Measurements from ENCODE around the gene SALL3.

The SALL3 gene

DNA sequence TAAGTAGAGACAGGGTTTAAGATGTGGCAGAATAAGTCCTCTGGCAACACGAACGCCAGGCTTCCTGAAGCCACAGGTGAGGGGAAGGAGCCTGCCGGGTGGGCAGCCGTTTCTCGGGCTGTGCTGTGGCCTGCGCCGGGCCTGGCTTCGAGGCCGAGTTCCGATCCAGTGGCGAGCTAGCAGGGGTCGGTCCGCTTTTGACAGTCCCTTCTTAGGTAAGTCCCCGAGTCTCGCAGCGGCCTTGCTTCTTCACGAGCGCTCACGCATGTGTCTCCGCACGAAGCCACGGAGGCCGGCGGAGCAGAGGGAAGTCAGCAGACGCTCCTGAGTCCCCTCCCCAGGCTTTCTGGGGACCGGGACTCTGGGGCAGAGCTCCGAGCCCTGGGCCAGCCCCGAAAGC, 26.0 kb downstream of the SALL3 start:
- no peak for TF ChIP-seq TSHZ1 (tag by site-specific recombination; IDR thresholded peaks at IDR 0.05; ENCODE audit: borderline replicate concordance)
- no peak for TF ChIP-seq HOXD13 (CRISPR knock-in tag; IDR thresholded peaks at IDR 0.05; ENCODE audit: borderline replicate concordance)
- TF ChIP-seq, protein P1, sequence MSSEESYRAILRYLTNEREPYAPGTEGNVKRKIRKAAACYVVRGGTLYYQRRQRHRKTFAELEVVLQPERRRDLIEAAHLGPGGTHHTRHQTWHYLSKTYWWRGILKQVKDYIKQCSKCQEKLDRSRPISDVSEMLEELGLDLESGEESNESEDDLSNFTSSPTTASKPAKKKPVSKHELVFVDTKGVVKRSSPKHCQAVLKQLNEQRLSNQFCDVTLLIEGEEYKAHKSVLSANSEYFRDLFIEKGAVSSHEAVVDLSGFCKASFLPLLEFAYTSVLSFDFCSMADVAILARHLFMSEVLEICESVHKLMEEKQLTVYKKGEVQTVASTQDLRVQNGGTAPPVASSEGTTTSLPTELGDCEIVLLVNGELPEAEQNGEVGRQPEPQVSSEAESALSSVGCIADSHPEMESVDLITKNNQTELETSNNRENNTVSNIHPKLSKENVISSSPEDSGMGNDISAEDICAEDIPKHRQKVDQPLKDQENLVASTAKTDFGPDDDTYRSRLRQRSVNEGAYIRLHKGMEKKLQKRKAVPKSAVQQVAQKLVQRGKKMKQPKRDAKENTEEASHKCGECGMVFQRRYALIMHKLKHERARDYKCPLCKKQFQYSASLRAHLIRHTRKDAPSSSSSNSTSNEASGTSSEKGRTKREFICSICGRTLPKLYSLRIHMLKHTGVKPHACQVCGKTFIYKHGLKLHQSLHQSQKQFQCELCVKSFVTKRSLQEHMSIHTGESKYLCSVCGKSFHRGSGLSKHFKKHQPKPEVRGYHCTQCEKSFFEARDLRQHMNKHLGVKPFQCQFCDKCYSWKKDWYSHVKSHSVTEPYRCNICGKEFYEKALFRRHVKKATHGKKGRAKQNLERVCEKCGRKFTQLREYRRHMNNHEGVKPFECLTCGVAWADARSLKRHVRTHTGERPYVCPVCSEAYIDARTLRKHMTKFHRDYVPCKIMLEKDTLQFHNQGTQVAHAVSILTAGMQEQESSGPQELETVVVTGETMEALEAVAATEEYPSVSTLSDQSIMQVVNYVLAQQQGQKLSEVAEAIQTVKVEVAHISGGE (tag by site-specific recombination; conservative IDR thresholded peaks at IDR 0.05; ENCODE audit: low read depth), result no peak
- no peak for TF ChIP-seq ZNF544 (tag by site-specific recombination; IDR thresholded peaks at IDR 0.05)
- TF ChIP-seq, protein P2, sequence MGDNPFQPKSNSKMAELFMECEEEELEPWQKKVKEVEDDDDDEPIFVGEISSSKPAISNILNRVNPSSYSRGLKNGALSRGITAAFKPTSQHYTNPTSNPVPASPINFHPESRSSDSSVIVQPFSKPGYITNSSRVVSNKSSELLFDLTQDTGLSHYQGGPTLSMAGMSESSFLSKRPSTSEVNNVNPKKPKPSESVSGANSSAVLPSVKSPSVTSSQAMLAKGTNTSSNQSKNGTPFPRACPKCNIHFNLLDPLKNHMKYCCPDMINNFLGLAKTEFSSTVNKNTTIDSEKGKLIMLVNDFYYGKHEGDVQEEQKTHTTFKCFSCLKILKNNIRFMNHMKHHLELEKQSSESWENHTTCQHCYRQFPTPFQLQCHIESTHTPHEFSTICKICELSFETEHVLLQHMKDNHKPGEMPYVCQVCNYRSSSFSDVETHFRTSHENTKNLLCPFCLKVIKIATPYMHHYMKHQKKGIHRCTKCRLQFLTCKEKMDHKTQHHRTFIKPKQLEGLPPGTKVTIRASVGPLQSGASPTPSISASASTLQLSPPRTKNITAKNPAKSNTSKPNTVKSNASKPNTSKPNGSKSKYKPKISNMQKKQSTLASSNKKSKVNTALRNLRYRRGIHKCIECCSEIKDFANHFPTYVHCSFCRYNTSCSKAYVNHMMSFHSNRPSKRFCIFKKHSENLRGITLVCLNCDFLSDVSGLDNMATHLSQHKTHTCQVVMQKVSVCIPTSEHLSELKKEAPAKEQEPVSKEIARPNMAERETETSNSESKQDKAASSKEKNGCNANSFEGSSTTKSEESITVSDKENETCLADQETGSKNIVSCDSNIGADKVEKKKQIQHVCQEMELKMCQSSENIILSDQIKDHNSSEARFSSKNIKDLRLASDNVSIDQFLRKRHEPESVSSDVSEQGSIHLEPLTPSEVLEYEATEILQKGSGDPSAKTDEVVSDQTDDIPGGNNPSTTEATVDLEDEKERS (tag by site-specific recombination; IDR thresholded peaks at IDR 0.05), result no peak
- no peak for TF ChIP-seq ZNF248 (tag by site-specific recombination; IDR thresholded peaks at IDR 0.05)
- no peak for TF ChIP-seq ZNF654 (tag by site-specific recombination; IDR thresholded peaks at IDR 0.05; ENCODE audit: low read depth)
- no peak for TF ChIP-seq ZNF324 (tag by site-specific recombination; IDR thresholded peaks at IDR 0.05)
- no peak for TF ChIP-seq ZNF580 (tag by site-specific recombination; IDR thresholded peaks at IDR 0.05)
- H3K27ac ChIP-seq (ENCODE audit: extremely low read depth, low read depth, low read length), result no peak overlapping the region
- no peaks in the 10 kb centered on the region for H3K36me3 ChIP-seq (ENCODE audit: control insufficient read depth in 2 of 2, insufficient read depth in 1 of 2, low read length in 2 of 2)
- no peaks in the 10 kb centered on the region for H3K9me3 ChIP-seq (ENCODE audit: control insufficient read depth, insufficient read depth, low read depth, low read length)
- POLR2A ChIA-PET, result no interaction called here
- H3K4me1 ChIP-seq (ENCODE audit: control insufficient read depth, insufficient read depth, low read length), result no peaks in the 10 kb centered on the region
- CTCF ChIA-PET, result no interaction called here
- no peak overlapping the region for H3K4me3 ChIP-seq (ENCODE audit: low read depth, low read length)

DNA sequence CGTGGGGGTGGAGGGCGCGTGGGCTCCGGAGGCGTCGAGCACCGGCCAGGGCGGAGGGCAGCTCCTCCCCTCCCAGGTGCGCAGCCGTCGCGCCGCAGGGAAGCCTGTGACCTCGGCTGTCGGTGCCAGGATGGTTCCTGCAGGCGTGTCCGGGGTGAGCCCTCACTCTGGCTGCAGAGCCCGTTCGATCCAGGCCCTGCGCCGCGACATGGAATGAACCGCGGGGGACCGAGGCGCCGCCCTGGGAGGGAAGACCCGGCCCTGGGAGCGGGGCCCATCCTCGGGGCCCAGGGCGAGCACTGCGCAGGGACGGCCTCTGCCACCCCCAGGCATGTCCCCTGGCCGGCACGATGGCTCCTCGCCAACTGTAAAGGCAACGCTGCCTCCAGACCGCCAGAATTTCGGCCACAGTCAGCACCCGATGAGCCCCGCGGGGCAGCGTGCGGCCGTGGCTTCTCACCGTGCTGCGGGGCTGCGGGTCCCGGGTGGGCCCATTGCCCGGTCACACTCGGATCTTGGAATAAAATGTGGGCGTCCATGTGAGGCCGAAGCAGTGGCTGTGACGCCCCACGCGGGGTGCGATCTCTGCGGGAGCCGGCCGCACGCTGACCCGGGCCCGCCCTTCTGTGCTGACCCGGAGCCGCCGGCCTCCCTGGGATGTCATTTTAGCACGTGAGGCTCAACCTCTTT, 26.6 kb downstream of the SALL3 start:
- no peaks in the 10 kb centered on the region for H3K36me3 ChIP-seq (ENCODE audit: control insufficient read depth in 2 of 2, insufficient read depth in 1 of 2, low read length in 2 of 2)
- ChIA-PET CTCF (no interaction called here), POLR2A (no interaction called here)
- no peaks in the 10 kb centered on the region for H3K9me3 ChIP-seq (ENCODE audit: control insufficient read depth, insufficient read depth, low read depth, low read length)
- no peak overlapping the region for H3K27ac ChIP-seq (ENCODE audit: extremely low read depth, low read depth, low read length)
- H3K4me1 ChIP-seq (ENCODE audit: control insufficient read depth, insufficient read depth, low read length), result no peaks in the 10 kb centered on the region
- H3K4me3 ChIP-seq (ENCODE audit: low read depth, low read length), result no peak overlapping the region
- TF ChIP-seq ZNF362 (tag by site-specific recombination; IDR thresholded peaks at IDR 0.05), result no peak
